LHCN-M2 (cell line): ENCODE measurements around the gene SWI5. TPM values are rescaled to one million over a fixed set of nuclear protein-coding genes. Genes with fewer than 3 reads are reported as not detected.

Source experiments
- DNase-seq: peaks from one replicate; pipeline ENCODE4 v3.0.0-alpha.2; 2012; ENCODE audit warnings: low read depth
- total RNA-seq: library from RNA; depleted of rRNA; stranded (reverse); fragments of >200 nt; gene quantifications from 2 replicates; pipeline ENCODE4 v1.2.3, GENCODE V29; 2014; rRNA removed

Gene SWI5
- total RNA-seq, 1 experiment from 2014 or later: 40.9 TPM

DNA sequence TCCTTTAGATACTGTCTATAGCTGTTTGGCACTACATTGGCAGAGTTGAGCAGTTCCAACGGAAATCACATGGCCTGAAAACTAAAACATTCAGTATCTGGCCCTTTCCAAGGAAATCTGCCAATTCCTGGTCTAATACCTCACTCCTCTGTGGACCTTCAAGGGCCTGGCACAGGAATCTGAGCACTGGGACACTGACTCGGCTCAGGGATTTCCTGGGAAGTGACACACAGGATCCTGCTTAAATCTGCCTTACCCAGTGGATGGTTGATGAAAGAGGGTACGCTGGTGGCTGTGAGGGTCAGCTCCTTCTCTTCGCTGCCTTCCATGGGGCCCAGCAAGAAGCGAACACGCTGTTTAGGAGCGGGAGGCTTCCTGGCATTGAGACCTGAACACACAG, 45.3 kb downstream of the SWI5 start:
- no peak for DNase-seq

DNA sequence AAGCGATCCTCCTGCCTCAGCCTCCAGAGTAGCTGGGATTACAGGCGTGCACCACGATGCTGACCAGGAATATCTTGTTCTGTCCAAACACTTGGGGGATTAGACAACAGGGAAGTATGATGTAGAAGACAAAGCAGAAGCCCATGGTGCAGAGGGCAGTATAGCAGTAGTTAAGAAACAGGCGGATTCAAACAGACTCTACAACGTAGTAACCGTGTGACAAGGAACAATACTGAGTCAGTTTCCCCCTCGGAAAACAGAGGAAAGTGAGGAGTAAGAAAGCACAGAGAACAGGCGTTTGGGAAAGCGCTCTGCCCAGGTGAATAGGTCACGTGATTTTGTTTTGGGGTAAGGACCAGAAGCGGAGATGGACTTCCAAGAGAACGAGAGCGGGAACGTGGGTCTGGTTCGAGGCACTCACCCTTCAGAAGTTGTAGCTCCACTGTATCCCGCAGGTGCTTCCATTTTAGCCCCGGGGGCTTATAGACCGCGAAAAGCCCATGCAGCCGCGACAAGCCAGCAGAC, 45.9 kb downstream of the SWI5 start:
- no peak for DNase-seq

DNA sequence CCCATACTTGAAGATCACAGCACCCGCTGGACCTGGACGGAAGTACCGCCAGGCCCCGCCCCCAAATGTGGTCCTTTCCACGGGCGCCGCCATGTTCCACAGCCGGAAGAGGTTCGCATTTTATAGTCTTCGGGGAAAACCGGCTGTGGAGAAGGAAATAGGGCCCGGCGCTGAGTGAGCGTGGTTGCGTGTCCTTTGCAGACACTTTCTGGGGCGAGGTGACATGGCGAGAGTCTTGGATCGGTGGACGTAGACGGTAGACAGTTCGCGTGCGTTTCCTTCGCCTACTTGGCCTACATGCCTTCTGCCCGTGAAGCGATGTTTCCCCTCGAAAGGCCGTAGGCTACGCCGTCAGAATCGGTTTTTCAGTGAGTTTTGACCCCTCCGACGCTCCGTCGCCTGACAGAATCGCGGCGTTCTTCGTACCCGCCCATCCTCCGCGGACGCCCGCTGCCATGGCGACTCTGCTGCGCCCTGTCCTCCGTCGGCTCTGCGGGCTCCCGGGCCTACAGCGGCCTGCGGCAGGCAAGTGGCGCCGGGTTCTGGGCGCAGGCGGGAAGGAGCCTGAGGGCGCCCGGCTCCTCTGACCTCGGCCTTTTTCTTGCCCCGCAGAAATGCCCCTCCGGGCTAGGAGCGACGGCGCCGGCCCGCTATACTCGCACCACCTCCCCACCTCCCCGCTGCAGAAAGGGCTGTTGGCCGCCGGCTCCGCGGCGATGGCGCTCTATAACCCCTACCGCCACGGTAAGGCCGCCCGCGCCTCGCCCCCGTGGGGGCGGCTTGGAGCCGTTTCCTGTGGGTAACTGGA, 46.5 kb downstream of the SWI5 start, which contains the start of the genes COQ4 and TRUB2:
COQ4 (plus strand) TSS at position 436 of the 808 bp plus-strand sequence; CDS start at position 456, 20 bp downstream.
TRUB2 (minus strand) TSS at position 44 of the 808 bp plus-strand sequence; CDS start at position 5, 39 bp downstream.
- peak; percentile 93 for DNase-seq

DNA sequence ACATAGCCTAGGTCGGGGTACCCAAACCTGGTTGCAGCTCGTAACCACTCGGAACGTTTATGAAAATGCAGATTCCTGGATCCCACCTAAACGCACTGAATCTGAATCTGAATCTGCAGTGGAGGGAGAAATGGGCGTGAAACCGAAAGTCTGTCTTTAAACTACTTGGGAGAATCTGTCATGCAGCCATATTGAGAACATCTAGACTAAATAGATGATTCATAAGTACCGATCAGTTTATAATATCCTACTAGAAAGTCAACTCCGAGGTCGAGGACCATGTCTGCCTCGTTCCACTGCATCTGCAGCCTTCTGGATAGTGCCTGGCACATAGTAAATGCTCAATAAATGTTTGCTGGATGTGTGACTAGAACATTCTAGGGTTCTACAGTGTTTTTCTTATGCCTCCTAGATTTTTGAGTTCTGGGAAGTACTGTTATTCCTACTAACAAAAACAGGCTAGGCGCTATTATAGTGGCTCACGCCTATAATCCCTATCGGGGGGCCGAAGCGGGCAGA, 47.2 kb downstream of the SWI5 start:
- DNase-seq: peak; percentile 26

DNA sequence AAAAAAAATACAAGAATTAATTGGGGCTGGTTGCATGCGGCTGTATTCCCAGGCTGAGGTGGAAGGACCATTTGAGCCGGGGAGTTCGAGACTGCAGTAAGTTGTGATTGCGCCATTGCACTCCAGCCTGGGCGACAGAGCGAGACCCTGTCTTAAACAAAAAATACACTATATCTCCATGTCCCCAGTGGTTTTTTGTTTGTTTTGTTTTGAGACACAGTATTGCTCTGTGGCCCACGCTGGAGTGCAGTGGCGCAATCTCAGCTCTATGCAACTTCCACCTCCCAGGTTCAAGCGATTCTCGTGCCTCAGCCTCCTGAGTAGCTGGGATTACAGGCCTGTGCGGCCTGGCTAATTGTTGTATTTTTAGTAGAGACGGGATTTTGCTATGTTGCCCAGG, 47.7 kb downstream of the SWI5 start:
- no peak for DNase-seq

DNA sequence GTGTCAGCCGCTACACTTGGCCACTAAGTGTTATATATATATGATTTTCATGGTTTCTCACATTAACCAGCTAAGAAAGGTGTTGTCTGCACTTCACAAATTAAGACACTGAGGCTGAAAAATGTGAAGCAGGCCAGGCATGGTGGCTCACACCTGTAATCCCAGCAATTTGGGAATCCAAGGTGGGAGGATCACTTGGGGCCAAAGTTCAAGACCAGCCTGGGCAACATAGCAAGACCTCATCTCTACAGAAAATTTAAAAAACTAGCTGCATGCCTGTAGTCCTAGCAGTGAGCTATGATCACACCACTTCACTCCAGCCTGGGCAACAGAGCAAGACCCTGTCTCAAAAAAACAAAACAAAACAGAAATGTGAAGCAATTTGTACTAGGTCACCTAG, 48.3 kb downstream of the SWI5 start:
- DNase-seq: no peak

DNA sequence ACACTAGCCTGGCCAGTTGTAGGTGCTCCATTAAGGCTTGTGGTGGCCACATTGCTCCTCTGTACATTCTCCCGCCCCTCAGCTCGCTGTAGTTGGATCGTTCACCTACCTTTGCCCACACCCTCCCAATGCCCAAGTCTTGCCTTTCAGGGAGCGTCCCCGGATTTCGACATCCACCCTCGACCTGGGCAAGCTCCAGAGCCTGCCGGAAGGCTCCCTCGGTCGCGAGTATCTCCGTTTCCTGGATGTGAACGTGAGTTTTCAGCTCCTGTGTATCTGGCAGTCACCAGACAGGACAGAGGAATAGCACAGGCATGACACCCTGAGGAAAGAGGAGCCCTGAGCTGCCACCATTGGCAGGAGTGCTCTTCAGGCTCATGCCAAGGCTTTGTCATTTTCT, 49.6 kb downstream of the SWI5 start:
- no peak for DNase-seq

DNA sequence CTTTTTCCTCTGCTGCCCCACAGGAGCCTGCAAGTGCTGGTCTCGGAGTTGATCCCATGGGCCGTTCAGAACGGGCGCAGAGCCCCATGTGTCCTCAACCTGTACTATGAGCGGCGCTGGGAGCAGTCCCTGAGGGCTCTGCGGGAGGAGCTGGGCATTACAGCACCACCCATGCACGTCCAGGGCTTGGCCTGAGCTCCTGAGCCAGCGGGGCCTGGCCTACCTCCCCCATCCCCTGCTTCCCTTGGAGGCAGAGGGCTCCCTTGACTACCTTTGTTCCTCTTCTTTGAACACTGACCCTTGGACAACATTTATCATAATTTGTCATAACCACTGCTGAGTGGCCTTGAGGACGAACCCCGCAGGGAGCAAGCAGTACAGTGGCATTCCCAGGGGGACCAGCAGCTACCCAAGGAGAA, 57.4 kb downstream of the SWI5 start:
- no peak for DNase-seq

DNA sequence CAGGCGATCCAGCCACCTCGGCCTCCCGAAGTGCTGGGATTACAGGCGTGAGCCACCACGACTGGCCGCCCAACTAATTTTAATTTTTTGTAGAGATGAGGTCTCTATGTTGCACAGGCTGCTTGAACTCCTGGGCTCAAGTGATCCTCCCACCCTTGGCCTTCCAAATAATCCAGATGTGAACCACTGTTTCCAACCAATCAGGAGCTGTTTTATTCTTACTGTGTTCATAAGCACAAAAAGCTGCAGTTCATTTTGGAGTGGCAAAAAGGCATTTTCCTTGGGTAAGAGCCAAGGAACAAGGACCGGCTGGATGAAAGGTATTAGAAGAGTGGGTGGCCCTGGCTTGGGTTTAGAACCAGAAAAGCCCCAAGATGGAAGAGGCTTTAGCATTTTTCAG, 59.1 kb downstream of the SWI5 start:
- DNase-seq: no peak

DNA sequence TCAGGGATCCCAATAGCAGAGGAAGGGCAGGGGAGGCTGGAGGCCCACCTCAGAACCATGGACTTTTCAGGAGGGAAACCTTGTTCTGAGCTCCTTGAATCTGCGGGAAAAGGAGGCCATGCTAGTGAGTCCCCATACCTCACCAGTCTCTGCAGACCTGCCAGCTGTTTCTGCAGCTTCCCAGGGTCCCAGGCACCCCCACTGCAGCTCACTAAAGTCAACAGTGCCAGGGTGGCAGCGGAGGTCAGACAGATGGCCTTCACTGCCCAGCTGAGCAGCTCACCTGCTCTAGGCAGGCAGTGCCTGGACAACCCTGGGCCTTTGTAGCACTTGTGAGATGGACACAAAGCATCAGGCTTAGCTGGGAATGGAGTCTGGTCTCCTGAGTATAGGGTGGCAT, 59.8 kb downstream of the SWI5 start:
- DNase-seq: no peak

DNA sequence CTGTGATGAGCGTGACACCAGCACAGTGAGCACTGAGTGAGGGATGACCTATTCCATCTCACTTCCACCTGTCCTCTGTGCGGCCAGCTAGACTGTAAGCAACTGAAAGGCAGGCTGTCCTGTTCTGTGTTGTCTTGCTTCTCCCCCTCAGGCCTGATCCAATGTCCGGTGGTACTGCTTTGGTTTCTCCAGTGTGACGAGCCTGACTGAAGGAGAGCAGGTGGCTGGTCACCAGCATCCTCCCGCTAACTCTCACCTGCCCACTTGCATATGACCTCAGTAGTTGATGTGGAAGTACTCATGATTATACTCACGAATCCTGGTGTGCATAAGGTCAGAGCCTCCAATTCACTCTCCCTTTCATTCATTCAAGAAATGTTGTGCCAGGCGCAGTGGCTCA, 61.9 kb downstream of the SWI5 start:
- DNase-seq: no peak

Other genes with a start within 250 kb of the SWI5 start
- gene NAIF1, start 209.0 kb upstream of the SWI5 start, total RNA-seq: 13.5 and 14.0 TPM in 2 replicates
- gene SLC25A25, start 208.0 kb upstream of the SWI5 start, total RNA-seq: 24.9 and 25.2 TPM in 2 replicates
- 60.7 and 62.8 TPM in 2 replicates for gene PTGES2, start 148.5 kb upstream of the SWI5 start, total RNA-seq
- gene LCN2, start 126.8 kb upstream of the SWI5 start, total RNA-seq: not detected in 2 replicates
- gene BBLN, start 116.0 kb upstream of the SWI5 start, total RNA-seq: 180 and 197 TPM in 2 replicates
- 43.8 and 57.0 TPM in 2 replicates for gene CIZ1, start 84.7 kb upstream of the SWI5 start, total RNA-seq
- 0.17 TPM in 1 of 2 replicates, not detected in the other for gene DNM1, start 72.9 kb upstream of the SWI5 start, total RNA-seq
- gene GOLGA2, start 269 bp upstream of the SWI5 start, total RNA-seq: 73.2 and 76.5 TPM in 2 replicates
- gene TRUB2, start 46.2 kb downstream of the SWI5 start, total RNA-seq: 15.6 and 19.2 TPM in 2 replicates
- 32.9 and 40.1 TPM in 2 replicates for gene COQ4, start 46.6 kb downstream of the SWI5 start, total RNA-seq
- 37.3 and 37.5 TPM in 2 replicates for gene SLC27A4, start 64.3 kb downstream of the SWI5 start, total RNA-seq
- 46.4 and 49.4 TPM in 2 replicates for gene URM1, start 95.1 kb downstream of the SWI5 start, total RNA-seq
- 103 and 117 TPM in 2 replicates for gene CERCAM, start 144.6 kb downstream of the SWI5 start, total RNA-seq
- 55.2 and 63.3 TPM in 2 replicates for gene ODF2, start 179.7 kb downstream of the SWI5 start, total RNA-seq
- 50.1 and 53.2 TPM in 2 replicates for gene GLE1, start 228.4 kb downstream of the SWI5 start, total RNA-seq